SK-N-MC (cell line): Measurements from ENCODE around the gene ARID4B.

ENCODE experiments used
- EZH2 ChIP-seq: fragments of 200-600 bp; sonication (generic); IDR thresholded peaks from one replicate; pipeline ENCODE4 v1.6.1; 2017; ENCODE audit warnings: antibody characterized with exemption
- POLR2AphosphoS5 ChIP-seq: IDR thresholded peaks from 2 replicates; pipeline ENCODE4 v1.6.1; 2012; ENCODE audit warnings: mild to moderate bottlenecking, low read depth, low read length, borderline replicate concordance

DNA sequence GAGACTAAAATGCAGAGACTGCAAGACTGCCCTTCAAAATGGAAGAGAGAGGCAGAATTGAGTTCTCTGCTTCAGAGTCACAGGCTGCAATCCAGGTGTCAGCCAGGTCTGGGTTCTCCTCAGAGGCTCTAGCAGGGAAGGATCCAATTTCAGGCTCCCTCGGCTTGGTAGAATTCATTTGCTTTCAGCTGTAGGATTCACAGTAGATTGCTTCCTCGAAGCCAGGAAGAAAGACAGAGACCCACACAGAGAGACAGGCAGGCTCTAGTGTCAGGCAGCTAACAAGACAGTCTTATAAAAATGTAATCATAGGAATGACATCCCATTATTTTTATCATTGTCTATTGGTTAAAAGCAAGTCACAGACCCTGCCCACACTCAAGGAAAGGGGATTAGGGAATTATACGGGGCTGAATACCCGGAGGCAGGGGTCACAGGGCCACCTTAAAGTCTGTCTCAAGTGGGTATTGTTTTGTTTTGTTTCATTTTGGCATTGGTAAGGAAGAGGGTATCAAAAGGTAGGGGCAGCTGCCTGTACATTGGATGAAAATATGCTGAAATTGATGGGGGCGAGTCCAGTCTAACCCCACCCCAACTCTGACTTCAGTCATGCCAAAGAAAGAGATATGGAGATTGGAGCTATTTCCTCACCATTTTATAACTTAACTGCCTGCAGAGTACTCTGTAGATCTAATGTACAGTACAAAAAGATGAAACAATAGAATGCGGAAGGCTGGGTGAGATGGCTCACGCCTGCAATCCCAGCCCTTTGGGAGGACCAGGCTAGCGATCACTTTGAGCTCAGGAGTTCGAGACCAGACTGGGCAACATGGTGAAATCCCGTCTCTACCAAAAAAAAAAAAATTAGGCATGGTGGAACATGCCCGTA lies 29.8 kb upstream of the ARID4B start:
- TF ChIP-seq EZH2 (no peak), POLR2AphosphoS5 (no peak)
